Hepatocyte (in vitro differentiated cells): Measurements from ENCODE around the gene POC1A. TPM values are rescaled to one million over a fixed set of nuclear protein-coding genes. Genes with fewer than 3 reads are reported as not detected.

ENCODE experiments used
- DNase-seq: peaks from one replicate; pipeline ENCODE4 v3.0.0-alpha.2; 2016; ENCODE audit warnings: low spot score
- H2AFZ ChIP-seq: fragments of 200-600 bp; sonication (generic); 2 replicates; pipeline ENCODE4 v1.6.0; 2016; ENCODE audit warnings: antibody characterized with exemption, mild to moderate bottlenecking
- H3K27ac ChIP-seq: fragments of 200-600 bp; sonication (generic); 2 replicates; pipeline ENCODE4 v1.5.1; 2016; ENCODE audit warnings: mild to moderate bottlenecking
- H3K27me3 ChIP-seq: fragments of 200-600 bp; sonication (generic); 2 replicates; pipeline ENCODE4 v1.6.1; 2016
- H3K36me3 ChIP-seq: fragments of 200-600 bp; sonication (generic); replicated peaks from 2 replicates; pipeline ENCODE4 v1.5.1; 2016; ENCODE audit warnings: low read depth; ENCODE audit not compliant: insufficient read depth
- H3K4me1 ChIP-seq: fragments of 200-600 bp; sonication (generic); 2 replicates; pipeline ENCODE4 v1.5.1; 2016; ENCODE audit warnings: mild to moderate bottlenecking, moderate library complexity; ENCODE audit not compliant: insufficient read depth
- H3K4me2 ChIP-seq: fragments of 200-600 bp; sonication (generic); 2 replicates; pipeline ENCODE4 v1.6.0; 2016
- H3K4me3 ChIP-seq: fragments of 200-600 bp; sonication (generic); 2 replicates; pipeline ENCODE4 v1.5.1; 2016; ENCODE audit warnings: mild to moderate bottlenecking
- H3K79me2 ChIP-seq: fragments of 200-600 bp; sonication (generic); 2 replicates; pipeline ENCODE4 v1.6.0; 2017; ENCODE audit warnings: mild to moderate bottlenecking
- H3K9me2 ChIP-seq: fragments of 200-600 bp; sonication (generic); replicated peaks from 2 replicates; pipeline ENCODE4 v1.6.0; 2017; ENCODE audit warnings: mild to moderate bottlenecking; ENCODE audit not compliant: insufficient read depth
- H3K9me3 ChIP-seq: fragments of 200-600 bp; sonication (generic); 2 replicates; pipeline ENCODE4 v1.5.1; 2016; ENCODE audit warnings: low read depth, mild to moderate bottlenecking
- H4K20me1 ChIP-seq: fragments of 200-600 bp; sonication (generic); 2 replicates; pipeline ENCODE4 v1.6.0; 2016; ENCODE audit warnings: mild to moderate bottlenecking; ENCODE audit not compliant: insufficient read depth, poor library complexity, severe bottlenecking
- CTCF ChIP-seq: fragments of 200-600 bp; sonication (generic); IDR thresholded peaks from 2 replicates; pipeline ENCODE4 v1.5.1; 2016; ENCODE audit warnings: antibody characterized with exemption, mild to moderate bottlenecking; ENCODE audit not compliant: poor library complexity
- EZH2 ChIP-seq: fragments of 200-600 bp; sonication (generic); IDR thresholded peaks from 2 replicates; pipeline ENCODE4 v1.6.1; 2016; ENCODE audit warnings: antibody characterized with exemption, mild to moderate bottlenecking, borderline replicate concordance
- EZH2phosphoT487 ChIP-seq: fragments of 200-600 bp; sonication (generic); IDR thresholded peaks from one replicate; pipeline ENCODE4 v1.6.1; 2018; ENCODE audit warnings: antibody characterized with exemption, mild to moderate bottlenecking, low read depth, moderate library complexity; ENCODE audit not compliant: unreplicated experiment, severe bottlenecking
- WGBS: methylation state at CpG from one replicate; pipeline ENCODE4 v1.1.6; 2016; ENCODE audit warnings: low lambda C conversion rate; ENCODE audit errors: missing lambda C conversion rate; 5-methylcytosine and 5-hydroxymethylcytosine counted together
- polyA plus RNA-seq: library from polyadenylated mRNA; unstranded; fragments of >200 nt; fragmentation: Nextera tagmentation; extraction: Ambion mirVana; gene quantifications from 2 replicates; pipeline ENCODE4 v1.2.1, GENCODE V29; 2016
- total RNA-seq: library from RNA; depleted of rRNA; stranded (reverse); fragments of >200 nt; gene quantifications from 2 replicates; pipeline ENCODE4 v1.2.3, GENCODE V29; 2014

The POC1A gene
- total and polyA plus RNA-seq, 2 experiments from 2014 or later = 2.6 to 3.7 TPM

DNA sequence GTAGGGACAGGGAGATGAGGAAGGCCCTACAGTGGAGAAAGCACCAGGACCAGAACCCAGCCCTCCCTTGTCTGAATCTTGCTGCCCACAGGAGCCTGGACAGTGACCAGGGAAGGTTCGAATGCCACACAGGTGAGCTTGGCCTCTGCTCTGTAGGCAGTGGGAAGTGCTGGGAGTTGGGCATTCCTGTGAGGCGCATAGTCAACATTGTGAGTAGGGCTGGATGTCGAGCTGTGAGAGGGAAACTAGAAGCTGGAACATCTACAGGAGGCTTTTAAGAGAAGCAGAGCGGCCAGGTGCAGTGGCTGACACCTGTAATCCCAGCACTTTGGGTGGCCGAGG, 23.4 kb upstream of the POC1A start:
- TF ChIP-seq EZH2phosphoT487 = no peak
- H3K9me3 ChIP-seq = no peaks in the 10 kb centered on the region
- H3K4me1 ChIP-seq = no peaks in the 10 kb centered on the region
- H2AFZ ChIP-seq = no peak overlapping the region
- H4K20me1 ChIP-seq = no peaks in the 10 kb centered on the region
- no peaks in the 10 kb centered on the region for H3K27me3 ChIP-seq
- DNase-seq = no peak
- H3K4me2 ChIP-seq = no peak overlapping the region
- H3K4me3 ChIP-seq = no peak overlapping the region
- WGBS = 82% methylated on average over 5 of the region's 5 CpGs
- no peaks in the 10 kb centered on the region for H3K9me2 ChIP-seq
- H3K79me2 ChIP-seq = no peaks in the 10 kb centered on the region
- H3K36me3 ChIP-seq = no peaks in the 10 kb centered on the region
- peak overlapping the region; percentile 53 for H3K27ac ChIP-seq

DNA sequence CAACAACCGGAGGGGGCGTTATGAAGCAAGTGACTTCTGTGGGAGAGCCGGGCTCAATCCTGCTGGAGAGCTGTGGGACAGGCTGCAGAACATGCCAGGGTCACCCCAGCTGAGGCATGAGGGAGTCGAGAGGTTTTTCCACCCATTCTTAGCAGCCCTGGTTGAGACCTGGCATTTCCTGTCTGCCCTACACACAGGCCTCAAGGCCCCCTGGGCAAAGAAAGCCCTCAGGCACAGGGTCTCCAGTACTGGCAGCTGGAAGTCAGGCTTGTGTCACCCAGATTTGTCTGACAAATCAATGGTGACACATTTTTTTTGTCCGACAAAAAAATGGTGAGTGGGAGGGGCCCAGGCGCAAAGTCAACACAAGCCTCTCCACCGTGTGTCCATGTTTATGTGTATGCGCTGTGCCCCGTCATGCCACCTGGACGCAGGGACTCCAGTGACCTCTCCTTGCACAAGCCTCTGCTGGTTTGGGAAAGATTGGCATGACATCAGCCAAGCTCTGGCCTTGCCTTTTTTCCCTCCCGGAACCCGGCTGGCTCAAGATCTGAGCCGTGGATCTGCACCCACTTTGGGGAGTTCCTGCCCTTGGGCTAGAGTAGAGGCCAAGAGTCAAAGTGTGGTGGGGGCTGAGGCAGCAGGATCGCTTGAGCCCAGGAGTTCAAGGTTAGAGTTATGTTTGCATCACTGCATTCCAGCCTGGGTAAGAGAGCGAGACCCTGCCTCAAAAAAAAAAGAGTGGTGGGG, 22.9 kb upstream of the POC1A start:
- H2AFZ ChIP-seq = no peak overlapping the region
- TF ChIP-seq CTCF (no peak), EZH2 (no peak), EZH2phosphoT487 (no peak)
- 68% methylated on average over 15 of the region's 15 CpGs for WGBS
- H3K9me3 ChIP-seq = no peaks in the 10 kb centered on the region
- H3K27me3 ChIP-seq = no peaks in the 10 kb centered on the region
- peak overlapping the region; percentile 53 for H3K27ac ChIP-seq
- no peak for DNase-seq
- no peaks in the 10 kb centered on the region for H3K36me3 ChIP-seq
- no peaks in the 10 kb centered on the region for H3K79me2 ChIP-seq
- H4K20me1 ChIP-seq = no peaks in the 10 kb centered on the region
- H3K4me2 ChIP-seq = no peak overlapping the region
- no peak overlapping the region for H3K4me3 ChIP-seq
- H3K9me2 ChIP-seq = no peaks in the 10 kb centered on the region
- no peaks in the 10 kb centered on the region for H3K4me1 ChIP-seq

DNA sequence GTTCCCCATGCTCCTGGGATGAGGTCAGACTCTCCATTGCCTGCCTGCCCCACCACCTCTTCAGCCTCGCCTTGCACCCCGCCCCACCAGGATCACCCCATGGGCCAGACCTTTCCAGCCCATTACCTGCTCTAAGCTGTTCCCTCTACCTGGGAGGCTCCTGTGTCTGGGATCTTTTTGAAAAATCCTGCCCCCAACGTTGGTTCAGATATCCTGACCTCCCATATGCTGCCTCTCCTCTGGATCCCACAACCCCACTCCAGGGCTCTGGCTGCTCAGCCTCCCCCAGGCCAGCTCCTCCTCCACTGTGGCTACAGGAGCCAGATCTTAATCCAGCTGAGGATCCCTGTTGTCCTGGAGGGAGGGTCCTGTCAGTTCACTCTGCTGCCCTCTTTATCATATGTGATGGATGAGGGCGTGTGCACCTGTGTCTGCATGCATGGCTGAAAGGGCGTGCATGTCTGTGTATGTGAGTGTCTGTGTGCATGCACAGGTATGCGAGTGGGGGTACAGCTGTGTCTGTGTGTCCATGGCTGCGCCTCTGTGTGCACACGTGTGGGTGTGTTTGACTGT, 22.0 kb upstream of the POC1A start:
- Histone ChIP-seq H3K27ac (no peak overlapping the region), H3K4me3 (no peak overlapping the region), H3K27me3 (no peaks in the 10 kb centered on the region), H3K36me3 (no peaks in the 10 kb centered on the region), H3K9me2 (no peaks in the 10 kb centered on the region), H3K9me3 (no peaks in the 10 kb centered on the region), H4K20me1 (no peaks in the 10 kb centered on the region), H2AFZ (no peak overlapping the region), H3K79me2 (no peaks in the 10 kb centered on the region), H3K4me2 (no peak overlapping the region), H3K4me1 (peaks cover under 1% of the 10 kb centered on the region)
- no peak for TF ChIP-seq CTCF
- no peak for TF ChIP-seq EZH2phosphoT487
- TF ChIP-seq EZH2 = no peak
- no peak for DNase-seq
- WGBS = 91% methylated on average over 8 of the region's 8 CpGs

DNA sequence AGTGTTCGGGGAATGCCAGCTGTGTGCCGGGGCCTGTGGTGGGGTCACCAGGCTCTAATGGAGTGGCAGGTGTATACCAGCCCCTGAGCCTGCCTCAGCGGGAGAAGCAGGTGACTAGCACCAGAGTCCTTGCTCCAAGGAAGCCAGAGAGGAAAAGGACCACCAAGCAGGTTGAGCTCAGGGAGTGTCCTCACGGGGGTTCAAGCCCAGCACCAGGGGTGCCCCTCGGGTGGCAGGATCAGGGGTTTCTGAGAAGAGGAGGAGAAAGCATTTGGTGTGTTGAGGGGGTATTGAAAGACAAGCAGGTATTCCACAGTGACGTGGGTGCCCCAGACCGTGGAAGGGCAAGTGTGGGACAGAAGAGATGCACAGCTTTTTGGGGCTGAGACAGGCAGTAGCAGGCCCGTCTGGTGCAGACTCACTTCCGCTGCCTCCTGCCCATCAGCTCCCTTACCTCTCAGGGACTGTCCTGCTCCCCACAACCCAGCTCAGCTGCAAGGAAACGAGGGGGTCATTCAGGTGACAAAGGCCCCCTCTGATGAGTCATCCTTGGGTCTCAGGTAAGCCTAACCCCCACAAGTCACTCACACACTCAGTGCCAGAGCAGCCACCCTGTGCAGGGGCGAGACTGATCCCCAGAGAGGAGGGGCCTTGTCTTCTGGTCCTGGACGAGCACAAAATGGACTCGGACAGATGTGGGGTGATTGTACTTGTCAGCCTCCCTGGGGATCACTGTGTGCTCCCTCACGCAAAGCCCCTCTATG, 21.4 kb upstream of the POC1A start:
- peaks cover 6% of the 10 kb centered on the region for H3K4me1 ChIP-seq
- H3K4me2 ChIP-seq = no peak overlapping the region
- no peak overlapping the region for H2AFZ ChIP-seq
- TF ChIP-seq EZH2 (no peak), EZH2phosphoT487 (no peak)
- no peaks in the 10 kb centered on the region for H3K79me2 ChIP-seq
- DNase-seq = no peak
- 87% methylated on average over 14 of the region's 14 CpGs for WGBS
- H3K36me3 ChIP-seq = no peaks in the 10 kb centered on the region
- no peaks in the 10 kb centered on the region for H3K9me3 ChIP-seq
- H3K27me3 ChIP-seq = no peaks in the 10 kb centered on the region
- no peak overlapping the region for H3K27ac ChIP-seq
- H4K20me1 ChIP-seq = no peaks in the 10 kb centered on the region
- H3K9me2 ChIP-seq = no peaks in the 10 kb centered on the region
- no peak overlapping the region for H3K4me3 ChIP-seq
